Stimulated activated CD4-positive, alpha-beta T cell treated with anti-CD3 and anti-CD28 coated beads, Interleukin-12 subunit alpha, Interleukin-12 subunit beta, amount 100 ng/mL, for 4 hours (primary cell): ENCODE measurements around the gene CST9.
"Not testable (repeated sequence)": the region's sequence is repeated elsewhere in the genome, so short reads cannot be mapped to it uniquely, and the experiment has no call there.

Source experiments
- DNase-seq: peaks from one replicate; pipeline ENCODE4 v3.0.0-alpha.2; 2020

The CST9 gene

DNA sequence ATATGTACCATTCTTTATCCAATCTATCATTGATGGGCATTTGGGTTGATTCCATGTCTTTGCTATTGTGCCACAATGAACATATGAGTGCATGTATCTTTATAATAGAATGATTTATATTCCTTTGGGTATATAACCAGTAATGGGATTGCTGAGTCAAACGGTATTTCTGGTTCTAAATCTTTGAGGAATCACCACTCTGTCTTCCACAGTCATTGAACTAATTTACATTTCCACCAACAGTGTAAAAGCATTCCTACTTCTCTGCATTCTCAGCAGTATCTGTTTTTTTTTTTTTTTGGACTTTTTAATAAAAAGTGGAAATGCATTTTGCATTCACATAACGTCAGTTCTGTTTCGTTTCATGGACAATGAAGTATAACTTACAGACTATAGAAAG lies 16.7 kb upstream of the CST9 start:
- DNase-seq = not testable (repeated sequence)

DNA sequence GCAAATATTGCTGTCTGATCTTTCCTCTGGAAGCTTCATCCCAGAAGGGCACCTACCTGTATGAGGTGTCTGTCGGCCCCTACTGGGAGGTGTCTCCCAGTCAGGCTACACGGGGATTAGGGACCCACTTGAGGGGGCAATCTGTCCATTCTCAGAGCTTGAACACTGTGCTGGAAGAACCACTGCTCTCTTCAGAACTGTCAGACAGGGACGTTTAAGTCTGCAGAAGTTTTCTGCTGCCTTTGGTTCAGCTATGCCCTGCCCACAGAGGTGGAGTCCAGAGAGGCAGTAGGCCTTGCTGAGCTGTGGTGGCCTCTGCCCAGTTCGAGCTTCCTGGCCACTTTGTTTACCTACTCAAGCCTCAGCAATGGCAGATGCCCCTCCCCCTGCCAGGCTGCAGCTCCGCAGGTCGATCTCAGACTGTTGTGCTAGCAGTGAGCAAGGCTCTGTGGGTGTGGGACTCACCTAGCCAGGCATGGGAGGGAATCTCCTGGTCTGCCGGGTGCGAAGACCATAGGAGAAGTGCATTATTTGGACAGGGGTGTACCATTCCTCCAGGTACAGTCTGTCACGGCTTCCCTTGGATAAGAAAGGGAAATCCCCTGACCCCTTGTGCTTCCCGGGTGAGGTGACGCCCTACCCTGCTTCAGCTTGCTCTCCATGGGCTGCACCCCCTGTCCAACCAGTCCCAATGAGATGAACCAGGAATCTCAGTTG lies 15.1 kb upstream of the CST9 start:
- not testable (repeated sequence) for DNase-seq

DNA sequence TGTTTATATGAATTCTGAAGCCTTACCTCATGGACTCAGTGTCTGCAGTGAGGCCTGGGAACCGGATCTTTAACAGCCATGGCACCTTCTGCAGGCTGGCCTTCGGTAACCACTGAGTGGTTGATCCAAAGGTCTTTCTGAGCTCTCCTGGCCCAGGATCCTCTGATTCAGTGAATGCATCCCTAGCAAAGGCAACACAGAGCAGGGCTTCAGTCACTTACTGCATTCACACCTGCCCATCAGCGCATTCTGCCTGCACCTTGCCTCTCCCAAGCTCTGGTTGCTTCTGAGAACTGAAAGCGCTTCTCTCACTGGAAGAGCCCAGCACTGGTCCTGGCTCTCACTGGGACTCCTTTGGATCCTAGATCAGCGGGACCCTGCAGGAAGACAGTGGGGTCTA lies 8.4 kb upstream of the CST9 start:
- DNase-seq = no peak

DNA sequence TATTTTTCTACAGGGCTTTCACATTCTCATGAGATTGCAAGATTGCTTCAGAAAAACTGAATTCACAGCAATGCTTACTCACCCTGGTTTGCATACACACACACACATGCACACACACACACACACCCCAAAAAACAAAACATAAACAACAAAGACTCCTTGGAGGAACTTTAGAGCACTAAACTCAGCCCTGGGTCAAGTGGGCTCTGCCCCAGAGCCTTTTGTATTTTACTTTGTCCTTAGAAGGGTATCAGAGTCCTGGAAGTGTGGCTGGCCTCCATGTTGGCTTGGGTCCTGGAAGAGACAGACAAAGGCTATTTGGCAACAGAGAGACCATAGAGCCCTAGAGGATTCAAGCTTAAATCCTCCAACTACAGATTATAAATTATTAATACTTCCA lies 8.0 kb upstream of the CST9 start:
- no peak for DNase-seq

DNA sequence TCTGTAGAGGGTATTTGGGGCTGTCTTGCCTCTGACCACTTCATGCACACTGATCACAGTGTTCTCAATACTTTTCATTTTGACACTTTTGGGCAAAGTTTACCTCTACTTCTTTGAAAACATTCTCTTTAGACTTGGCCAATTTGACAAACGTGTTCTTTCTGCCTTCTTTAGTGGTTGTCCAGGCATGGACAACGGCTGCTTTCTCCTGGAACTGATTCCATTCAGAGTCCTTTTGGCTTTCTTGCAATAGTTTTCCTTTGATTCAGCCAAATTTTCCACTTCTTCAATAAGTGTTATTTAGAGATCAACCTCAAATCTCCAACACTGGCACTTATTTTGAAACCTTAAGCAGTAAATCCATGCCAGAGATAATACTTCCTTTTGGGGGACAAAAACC lies 6.7 kb upstream of the CST9 start:
- no peak for DNase-seq

DNA sequence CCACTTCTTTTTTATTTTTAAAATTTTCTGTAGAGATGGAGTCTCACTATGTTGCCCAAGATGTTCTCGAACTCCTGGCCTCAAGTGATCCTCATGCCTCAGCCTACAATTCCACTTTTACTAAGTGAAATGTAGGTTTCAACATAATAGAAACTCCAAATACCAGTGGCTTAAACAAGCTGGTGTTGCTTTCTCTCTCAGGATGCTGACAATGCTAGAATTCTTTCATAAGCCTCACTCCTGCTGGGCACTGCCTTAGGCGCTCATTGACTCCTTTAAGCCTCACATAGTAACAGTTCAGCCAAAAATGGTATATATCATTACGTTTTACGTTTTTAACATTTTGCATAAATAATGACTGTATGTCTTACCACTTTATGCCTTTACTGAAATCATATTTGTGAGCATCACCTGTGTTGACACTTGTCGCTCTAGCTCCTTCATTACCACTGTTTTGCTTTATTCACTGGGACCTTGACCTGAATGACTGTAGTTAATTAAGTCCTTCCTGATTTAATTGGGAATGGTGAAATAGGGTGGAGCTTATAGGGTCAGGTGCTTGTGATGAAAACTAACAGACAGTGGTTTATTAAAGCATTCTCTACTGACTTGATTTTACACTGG lies 3.9 kb upstream of the CST9 start:
- no peak for DNase-seq

DNA sequence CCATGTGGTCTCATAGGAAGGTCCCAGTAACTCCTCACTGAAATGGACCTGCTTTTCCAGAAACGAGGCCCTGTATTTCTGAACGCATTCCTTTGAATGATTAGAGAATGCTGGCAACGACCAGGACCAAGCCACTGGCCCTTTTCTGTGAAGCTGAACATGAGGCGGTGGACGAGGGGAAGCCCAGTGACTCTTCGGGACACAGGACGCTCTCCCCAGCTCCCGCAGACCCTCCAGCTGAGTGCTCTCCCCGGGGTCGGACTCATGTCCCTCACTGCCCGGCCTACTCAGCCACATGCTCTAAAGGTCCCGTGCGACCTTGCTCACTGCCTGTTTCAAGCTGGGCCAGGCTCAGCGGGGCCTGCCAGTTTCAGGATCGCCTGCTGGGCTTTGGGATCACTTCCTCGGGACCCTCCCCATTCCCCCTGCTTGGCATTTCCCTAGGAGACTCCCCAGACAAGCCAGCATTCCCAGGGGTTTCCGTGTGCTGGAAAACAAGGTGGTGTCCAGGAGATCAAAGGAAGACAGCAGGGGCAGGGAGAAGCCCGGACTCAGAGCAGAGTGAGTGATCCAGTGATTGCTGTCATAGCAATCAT lies 2.6 kb upstream of the CST9 start:
- no peak for DNase-seq

DNA sequence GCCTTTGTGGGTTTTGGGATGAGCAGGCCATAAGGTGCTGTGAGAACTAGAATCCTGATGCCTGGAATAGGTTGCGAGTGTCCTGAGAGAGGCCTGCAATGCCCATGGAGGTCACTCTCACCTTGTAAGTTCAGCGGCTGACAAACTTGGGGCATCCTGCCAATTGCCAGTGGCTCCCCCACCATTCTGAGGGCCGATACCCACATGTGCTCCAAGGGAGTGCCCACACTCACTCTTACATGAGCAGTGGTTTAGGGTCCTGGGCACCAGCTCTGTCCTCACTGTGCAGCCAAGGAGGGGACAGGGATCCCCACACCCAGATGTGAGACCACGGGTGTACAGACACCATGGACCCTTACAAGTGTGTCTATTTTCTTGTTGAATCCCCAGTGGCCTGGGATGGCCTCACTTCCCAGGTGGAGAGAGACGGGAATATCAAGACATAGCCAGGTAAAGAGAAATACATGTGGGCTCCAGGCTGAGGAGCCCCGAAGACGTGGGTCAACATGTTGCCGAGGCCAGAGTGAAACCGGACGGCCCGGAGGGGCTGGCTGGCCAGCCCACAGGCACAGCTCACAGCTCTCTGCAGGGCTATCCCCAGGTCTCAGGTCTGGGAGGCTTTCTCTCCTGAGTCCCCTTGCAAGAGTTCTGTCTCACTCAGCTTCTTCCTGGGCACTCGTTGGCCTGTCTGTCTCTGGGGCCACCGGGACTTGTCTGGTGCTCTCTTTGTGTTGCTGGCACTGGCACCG lies 2.0 kb upstream of the CST9 start:
- no peak for DNase-seq

DNA sequence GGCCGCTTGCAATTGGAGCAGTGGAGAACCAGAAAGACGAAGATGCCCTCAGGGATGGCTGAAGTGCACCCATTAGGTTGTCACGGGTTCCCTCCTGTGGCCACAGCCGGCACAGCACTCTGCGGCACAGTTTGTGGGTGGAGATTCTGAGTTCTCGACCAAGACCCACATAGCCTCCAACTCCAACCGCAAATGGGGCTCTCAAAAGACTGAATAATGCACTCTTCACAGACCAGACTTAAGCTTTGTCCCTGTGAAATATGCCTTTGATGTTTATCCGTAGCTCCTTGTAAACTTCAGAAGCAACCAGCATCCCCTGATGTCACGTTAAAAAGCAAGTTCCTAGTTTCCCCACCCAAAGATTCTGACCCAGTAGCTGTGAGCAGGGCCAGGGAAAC lies 934 bp upstream of the CST9 start:
- peak; percentile 61 for DNase-seq

DNA sequence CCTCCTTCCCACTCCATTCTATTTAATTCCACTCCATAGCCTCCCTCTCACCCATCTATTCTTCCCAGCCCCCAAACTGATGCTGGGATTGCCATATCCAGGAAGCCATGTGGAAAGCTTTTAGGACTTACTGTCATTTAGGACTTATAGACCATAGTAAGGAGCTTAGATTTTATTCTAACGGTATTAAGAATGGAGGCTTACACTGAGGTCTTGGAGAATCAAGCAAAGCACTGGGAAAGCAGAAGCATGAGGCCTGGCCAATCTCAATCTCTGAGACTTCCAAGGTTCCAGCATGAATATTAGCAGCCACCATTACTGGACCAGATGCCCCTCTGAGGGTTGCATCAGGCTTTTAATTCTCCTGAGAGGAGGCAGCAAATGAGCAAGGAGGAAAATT lies 1.4 kb downstream of the CST9 start:
- DNase-seq = no peak

DNA sequence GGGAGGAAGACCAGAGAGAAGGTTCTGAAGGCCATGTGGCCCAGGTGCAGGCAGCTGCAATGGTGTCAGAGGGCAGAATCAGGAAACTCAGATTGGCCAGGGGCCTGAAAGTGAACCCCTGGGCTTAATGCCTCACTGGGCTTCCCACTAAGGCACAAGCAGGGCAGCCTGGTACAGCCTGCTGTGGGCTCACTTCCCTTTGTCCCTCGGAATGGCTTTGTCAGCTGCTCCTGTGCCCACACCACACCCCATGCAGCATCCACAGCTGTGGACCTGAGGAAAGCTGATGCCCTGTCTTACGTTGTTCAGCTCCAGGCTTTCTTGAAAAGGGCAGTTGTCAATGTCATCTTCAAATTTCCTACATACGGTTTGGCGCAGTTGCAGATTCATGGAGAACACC lies 2.4 kb downstream of the CST9 start:
- no peak for DNase-seq

DNA sequence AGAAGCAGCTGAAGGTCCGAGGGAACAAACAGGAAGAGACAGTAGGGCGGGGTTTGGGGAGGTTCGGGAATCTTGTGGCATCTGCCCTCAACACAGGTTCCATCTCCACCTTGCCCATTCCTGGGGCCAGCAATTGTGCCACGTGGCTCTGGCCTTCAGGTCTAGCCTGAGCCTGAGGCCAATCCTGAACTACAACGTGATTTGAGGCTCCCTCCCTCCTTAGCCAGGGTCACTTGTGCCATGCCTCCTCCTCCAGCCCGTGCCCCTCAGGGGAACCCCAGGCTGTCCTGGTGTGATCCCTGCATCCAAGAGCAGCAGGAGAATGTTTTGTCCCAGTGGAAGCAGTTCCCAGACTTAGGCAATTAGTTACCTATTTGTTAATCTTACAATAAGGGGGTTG lies 3.0 kb downstream of the CST9 start:
- DNase-seq = no peak

DNA sequence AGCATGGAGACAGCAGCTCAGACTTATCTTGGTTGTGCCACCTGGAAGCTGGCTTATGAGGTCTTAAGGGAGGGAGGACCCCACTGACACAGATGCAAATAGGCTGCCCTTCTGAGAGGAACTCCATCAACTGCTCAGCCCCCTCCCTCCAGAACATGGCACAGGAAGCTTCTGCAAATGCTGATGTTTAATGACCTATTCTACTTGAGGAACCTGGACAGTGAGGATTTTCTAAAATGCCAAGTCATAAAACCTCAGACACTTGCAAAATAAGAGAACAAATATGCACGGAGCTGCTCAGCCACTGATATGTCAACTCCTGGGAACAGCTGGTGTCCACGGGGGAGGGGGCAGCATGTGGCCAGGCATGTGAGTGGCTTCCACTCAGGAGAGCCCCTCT lies 3.5 kb downstream of the CST9 start:
- no peak for DNase-seq

DNA sequence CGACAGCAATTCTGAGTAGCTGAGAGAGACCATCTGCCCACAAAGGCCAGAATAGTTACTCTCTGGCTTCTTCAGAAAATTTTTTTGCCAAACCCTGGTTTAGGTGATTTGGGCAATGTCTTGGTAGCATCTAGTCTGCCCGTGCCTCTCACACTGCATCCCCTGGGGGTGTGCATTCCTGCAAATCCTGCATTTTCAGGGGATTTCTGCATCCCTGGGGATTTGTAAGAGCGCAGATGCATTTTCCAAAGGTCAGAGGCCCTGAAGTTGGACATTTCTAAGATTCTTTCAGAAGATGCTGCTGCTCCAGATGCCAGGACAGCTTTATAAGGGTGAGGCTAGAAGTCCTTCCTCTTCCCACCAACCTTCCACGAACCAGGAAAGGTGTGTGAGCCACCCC lies 4.0 kb downstream of the CST9 start:
- no peak for DNase-seq

DNA sequence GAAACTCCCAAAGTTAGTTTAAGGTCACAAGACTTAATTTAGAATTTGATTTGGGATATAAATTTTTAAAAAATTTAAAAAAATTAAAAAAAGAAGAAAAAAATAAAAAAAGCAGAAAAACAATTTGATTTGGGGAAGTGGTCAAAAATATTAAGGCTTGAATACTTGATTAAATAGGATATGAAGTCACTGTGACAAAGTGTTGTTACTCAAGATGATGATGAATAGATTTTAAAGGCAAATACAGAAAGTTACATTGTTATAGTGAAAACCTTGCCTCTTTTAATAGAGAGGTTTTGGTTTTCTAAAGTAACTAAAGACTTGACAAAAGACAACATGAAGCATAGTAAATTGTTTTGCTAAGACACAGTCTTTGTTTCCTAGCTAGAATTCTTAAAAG lies 7.2 kb downstream of the CST9 start:
- no peak for DNase-seq

DNA sequence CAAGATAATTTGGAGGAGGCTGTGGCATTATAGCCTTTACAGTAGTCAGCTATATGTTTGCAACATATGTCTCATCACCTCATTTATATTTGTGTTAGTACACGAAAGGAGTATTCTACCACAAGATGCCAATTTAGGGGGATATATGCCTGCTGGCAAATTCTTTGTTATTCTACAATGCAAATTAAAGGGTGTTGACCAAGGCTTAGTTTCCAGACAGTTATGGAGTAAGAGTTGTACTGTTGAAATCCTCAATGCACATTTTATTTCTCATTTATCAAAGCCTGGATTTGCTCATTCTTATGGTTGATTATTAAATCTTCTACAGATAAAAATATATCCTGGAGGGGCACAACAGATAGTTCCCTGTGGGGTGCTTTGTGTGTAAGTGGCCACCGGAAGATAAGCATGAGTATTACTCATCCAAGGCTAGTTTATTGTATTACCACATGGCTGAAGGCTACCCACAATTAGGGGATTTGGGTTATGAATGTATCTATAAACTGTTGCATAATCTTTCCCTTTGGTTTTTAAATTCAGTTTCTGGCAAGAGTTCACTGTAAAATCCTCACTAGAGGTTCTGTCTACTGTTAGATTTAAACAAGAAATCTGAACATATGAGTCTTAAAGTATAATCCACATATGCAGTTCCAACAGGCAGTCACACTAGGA lies 9.0 kb downstream of the CST9 start:
- DNase-seq = no peak

DNA sequence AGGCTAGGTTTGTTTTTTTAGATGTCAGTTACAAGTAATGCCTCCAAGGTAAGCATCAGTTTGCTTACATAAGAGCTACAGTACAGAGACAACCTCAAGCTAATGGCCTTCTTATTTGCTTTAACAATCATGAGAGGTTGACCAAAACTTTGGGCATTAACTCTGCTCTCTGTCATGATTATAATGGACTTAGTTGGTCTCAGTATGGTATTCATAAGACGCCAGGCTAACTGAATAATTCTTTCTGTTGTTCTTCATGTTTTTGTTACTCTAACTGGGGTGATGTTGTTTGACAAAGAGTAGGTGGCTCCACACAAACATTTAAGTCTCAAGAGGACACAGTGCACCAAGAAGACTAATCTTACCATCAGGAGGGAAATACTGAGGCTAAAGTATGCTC lies 9.8 kb downstream of the CST9 start:
- DNase-seq = no peak

DNA sequence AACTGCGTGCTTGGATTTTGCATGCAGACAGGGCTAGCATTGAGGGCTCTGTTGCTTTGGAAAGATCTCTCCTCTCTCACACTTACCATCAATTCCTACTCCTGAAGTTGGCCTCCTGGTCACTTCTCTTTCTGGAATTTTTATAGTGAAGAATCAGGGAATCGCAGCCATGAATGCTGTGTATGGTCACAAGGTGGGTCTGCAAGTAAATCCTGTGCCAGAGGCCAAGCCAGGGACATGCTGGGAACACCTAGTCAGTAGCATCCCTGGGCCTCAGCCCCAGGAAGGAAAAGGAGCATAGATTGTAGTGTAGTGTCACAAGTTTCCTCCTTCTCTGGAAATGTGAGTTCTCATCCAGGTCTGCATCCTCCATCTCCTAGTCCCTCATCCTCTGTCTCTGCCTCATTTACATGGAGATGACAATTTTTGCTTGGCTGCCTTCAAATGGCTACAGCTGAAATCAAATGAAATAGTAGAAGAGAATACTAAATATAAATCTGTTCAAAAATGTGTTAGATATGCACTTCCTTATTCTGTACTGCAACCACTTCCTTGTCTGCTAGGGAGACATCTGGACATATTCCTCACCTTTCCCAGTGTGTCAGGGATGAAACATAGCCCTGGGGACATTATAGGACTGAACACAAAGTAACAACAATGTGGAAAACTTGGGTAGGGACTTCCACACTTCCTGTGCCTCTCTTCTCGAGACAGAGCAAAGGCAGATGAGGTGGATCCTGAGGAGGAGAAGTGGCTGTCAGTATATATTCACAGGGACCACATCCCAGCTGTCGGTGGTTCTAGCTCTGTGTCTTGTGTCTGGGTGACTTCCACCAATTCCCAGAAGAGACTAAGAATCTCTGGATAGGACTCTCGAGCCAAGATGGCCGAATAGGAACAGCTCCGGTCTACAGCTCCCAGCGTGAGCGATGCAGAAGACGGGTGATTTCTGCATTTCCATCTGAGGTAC lies 17.0 kb downstream of the CST9 start:
- DNase-seq = no peak

DNA sequence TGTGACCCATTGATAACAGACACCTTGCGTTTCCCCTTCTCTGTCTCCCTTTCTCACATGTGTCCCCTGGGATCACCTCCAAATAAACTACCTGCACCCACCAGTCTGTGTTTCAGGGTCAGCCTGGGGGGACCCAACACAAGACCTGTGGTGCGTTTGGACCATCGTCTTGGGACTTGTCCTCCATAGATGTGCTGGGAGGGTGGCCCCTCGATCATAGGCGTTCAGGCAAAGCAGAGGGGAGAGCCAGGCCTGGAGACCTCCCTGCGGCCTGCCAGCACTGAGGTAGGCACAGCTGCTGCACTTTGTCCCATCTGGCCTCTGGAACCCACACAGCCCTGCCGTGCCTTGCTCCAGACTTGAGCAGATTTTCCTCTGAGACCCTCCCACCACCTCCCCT lies 18.1 kb downstream of the CST9 start:
- no peak for DNase-seq

DNA sequence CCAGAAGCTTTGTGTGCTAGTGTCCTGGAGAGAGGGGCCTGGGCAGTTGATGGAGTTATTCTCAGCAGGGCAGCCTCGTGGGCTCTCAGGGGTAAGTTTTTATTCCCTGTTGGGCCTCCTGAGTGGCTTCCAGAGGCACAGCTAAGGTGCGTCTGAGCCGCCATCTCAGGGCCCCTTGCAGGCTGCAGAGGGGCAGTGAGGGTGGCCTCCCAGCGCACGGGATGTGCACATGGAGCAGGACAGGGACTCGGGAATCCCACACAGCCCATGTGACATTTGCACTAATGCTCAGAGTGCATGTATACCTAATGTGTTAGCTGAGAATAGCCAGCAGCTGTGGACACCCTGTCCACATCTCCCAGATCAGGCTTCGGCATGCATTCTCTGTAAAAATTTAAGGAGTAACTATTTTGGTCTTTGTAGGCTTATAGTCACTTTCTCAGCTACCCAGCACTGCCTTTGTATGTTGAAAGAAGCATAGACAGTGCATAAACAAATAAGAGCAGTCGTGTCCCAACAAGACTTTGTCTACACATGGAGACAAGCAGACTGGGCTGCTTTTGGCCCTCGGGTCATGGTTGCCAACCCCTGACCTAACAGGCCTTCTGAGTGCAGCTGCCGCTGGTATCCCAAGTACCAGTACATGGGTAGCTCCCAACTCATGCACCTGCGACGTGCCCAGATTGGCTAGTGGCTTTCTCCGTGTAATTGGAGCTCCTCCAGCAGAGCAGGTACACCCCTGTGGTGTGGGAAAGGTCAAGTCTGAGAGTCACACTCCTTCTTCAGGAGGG lies 18.8 kb downstream of the CST9 start:
- DNase-seq = no peak
